GM18870 (cell line): ENCODE data around the gene CABLES2.
"Not testable (repeated sequence)": the region's sequence is repeated elsewhere in the genome, so short reads cannot be mapped to it uniquely, and the experiment has no call there.

Source experiments
- ATAC-seq: cut with Tn5 transposase; IDR thresholded peaks from one replicate; pipeline ENCODE4 v1.9.1; 2021; ENCODE audit warnings: moderate library complexity; ENCODE audit not compliant: unreplicated experiment

Gene CABLES2

DNA sequence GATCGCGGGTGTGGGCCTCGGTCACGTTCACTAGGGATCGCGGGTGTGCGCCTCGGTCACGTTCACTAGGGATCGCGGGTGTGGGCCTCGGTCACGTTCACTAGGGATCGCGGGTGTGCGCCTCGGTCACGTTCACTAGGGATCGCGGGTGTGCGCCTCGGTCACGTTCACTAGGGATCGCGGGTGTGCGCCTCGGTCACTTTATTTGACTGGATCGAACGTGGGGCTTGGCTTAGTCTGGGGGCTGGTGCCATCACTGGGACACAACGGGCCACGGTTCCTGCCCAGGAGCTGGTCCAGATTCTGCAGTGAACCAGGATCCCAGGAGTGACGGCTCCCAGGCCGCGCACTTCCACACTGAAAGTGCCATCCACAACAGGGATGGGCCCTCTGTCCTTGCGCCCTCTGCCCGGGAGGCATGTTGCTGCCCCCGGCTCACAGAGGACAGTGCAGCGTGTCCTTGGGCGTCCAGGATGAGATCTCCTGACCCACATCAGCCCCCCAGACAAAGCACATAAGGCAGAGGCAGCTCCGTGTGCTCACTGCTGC, 33.4 kb downstream of the CABLES2 start:
- ATAC-seq, result not testable (repeated sequence)

DNA sequence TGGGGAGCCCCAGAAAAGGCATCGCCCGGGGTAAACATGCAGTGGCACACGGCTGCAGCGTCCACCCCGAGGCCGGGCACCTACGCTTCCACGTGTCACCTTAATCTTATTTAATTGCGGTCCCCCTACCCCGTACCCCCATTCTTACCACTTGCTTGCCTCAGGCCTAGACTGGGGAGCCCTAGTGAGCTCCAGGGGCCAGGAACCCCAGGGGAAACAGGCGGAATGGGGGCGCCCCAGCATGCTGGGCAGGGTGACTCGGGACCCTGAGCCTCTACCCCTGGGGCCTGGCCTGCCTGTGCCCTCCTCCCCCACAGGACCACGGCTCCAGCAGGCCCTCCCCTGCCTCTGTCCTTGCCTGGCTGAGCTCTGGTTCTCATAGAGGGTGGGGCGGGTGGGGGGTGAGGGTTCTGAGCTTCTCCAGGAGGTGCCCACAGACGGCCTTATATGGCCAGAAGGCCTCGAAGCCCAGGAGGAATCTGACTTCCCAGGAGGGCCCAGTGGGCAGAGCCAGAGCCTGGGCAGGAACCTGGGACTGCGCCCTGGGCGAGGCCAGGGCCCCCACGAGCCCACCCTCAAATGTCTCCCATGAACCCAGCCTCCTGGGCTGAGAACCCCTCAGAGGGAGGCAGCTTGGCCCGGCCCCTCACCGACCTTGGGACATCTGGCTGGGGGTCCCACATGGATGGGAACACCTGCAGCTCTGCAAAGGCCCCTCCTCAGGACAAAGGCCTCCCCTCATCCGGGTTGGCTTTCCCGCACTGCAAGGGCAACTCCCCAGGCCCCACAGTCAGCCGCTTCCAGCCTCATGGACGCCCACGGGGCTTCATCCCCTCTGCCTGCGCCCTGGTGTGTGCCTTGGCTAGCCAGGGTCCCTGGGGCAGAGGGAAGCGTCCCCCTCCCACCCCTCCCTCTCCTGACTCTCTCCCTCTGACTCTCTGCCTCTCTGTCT, 34.8 kb downstream of the CABLES2 start:
- no peak for ATAC-seq

DNA sequence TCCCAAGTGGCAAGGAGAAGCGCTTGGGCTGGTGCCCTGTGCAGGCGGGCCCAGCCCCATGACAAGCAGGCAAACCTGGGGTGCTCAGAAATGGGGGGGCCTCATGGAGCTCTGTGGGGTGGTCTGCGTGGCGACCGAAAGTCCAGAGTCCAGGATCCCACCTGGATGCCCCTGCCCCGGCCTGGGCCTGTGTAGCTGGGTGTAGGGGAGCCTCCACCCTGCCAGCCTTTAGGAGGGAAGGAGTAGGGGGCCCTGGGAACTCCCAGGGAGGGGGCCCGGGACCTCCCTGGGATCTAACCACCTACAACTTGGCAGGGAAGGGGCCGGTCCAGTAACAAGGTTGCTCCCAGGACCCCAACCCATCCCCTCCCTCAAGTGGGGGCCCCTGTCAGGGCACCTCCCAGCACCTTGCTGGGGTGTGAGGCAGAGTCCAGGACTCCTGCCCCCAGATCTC, 35.5 kb downstream of the CABLES2 start:
- ATAC-seq, result no peak

DNA sequence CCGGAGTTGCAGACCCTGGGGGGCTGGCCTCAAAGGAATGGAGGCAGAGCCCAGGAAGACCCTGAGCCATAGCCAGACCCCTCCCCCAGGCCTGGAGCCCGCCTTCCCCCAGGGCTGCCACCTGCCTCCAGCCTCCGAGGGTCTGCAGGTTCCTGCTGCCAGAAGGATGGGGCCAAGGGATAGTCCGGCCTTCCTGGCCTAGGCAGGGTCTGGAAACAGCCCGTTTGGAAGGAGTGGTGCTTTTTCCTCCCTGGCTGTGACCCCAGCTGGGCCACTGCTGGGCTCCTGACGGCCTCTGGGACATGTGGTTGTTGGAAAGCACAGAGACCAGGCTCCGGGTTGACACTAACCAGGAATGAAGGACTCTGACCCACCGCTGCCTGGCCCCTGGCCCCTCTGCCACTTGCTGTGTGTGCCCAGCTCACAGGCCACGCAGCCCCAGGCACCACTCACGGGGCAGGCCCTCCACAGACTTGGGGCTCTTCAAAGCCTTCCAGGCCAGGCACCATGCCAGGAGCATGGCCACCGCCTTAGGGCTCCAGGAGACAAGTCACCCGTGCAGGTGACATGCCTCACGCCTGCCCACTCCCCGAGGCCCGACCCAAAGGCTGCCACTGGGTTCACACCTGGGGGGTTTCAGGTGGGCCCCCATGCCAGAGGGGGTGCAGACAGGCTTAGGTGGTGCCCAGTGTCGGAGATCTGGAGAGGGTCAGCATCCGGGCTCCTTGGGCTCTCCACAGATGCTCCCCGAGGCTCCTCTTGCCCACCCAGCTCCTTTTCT, 36.1 kb downstream of the CABLES2 start:
- ATAC-seq, result no peak

DNA sequence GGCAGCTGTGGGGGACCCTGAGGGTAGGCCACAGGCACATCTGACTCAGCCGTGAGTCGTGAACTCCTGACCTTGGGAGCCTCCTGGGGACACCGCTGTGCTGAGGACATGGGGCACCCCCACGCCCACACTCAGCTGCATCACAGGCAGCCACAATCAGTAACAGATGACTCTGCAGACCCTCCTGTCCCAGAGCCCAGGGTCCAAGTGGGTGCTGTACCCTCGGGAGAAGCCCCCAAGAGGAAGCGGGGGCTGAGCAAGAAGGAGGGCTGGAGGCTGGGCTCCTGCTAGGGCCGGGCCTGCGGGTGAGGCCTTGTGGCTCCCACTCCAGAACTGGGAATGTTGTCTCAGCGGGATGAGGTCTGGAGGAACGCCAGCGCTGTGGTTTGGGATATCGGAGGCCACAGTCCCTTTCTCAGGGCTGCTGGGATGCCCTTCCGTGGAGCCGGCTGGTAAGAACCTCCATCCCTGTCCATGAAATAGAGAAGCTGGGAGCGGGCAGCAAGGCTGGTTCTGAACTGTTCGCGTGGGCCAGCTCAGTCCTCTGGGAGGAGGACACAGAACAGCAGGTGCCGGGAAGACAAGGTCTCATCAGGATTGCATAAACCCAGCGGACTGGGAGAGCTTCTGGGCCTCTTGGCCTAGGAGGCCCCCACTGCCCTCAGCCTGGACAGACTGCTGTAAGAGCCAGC, 36.8 kb downstream of the CABLES2 start:
- no peak for ATAC-seq

DNA sequence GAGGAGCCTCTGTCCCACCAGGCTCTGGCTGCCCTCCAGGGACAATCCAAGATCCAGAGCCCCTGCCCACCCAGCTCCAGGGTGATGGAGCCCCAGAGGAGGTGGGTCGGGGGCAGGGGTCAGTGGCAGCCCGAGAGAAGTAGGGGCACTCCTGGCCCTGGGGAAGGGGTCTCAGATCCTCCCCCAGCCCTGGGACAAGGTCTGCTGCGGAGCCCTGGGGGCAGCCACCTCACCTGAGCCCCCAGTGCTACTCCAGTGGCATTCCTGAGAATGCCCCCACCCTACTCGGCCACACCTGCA, 37.3 kb downstream of the CABLES2 start:
- no peak for ATAC-seq

DNA sequence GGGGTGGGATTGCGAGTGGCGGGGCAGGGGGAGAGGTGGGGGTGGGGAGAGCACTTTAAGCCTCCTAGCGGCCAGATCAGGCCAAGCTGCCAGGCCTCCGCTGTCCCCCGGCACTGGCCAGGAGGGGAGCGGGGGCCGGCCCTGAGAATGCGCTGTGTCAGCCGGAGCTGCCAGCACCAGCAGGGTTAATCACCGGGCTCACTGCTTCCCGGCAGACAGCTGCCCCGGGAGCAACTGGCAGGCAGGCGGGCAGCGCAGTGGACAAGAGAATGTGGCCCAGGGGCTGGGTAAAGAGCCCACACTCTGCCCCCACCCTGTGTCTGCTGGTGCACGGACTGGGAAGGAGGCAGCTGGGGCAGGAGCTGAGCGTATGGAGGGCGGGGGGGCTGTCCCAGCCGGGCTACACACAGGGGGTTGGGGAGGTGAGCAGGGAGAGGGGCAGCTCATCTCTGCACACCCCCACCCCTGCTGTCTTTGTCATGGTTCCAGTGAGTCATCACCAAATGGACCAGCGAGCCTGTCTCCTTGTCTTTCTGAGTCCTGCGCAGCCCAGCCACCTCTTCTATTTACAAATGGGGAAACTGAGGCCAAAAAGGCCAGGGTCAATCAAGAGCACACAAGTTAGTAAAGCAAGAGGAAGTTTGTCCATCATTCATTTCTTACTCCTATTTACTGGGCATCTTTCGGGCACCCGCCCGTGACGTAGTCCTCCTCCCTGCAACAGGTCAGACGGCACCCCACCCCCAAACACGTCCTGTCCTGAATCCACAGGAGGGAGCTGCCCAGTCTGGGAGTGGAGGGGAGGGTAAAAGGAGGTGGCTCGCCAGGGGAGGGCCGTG, 37.9 kb downstream of the CABLES2 start:
- no peak for ATAC-seq

DNA sequence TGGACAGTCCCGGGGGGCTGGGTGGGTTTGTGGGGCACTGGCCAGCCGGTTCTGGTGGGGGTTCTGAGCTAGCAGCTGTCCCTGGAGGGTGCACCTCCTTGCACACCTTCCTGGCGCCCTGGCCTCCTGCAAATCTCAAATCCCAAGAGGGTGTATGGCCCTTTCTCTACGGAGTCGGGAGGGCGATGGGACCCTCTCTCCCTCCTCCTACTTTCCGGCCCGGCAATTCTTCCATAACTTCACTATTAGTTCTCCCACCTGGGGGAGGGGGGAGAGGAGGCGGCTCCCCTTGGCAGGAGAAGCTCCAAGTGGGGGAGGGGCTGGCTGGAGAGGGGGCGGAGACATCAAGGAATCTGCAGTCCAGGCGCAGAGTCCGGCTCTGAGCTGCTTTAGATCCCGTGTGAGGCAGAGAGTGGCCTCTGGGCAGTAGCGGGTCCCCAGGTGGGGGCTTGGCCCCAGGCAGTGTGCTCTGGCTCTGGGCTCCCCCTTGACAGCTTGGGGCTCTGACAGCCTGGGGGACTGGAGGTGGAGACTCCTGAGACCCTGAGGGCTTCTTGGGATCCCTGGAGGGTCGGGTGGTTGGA, 38.6 kb downstream of the CABLES2 start:
- ATAC-seq, result no peak

DNA sequence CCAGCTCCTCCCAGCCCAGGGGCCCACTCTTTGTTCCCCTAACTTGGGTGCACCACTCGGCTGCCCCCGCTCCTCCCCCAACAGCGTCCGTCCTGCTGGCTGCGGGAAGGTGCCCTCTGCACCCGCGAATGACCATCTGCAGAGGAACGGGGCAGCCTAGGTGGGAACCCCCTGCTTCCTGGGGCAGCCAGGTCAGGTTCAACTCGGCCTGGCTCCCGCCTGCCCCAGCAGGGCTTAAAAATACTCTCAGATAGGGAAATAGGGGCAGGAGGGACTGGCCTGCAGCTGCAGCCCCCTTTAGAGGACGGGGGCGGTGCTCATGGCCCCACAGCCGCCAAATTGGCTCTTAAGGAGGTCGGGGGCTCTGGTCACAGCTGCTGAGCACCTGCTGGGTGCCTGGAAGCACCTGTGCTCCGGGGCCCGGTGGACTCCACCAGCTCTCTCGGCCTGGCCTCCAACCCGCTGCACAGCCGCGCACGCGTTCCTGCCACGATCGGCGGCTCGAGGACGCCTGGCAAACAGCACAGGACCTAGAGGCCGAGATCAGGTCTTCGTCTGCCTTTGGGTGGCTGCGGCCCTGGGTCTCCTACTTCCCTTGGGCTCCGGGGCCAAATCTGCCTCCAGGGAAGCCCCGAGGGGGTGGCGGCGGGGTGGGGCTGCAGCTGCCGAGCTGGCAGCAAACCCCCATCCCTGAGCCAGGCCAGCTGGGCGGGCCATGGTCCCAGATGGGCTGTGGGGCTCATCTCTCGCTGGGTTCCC, 39.3 kb downstream of the CABLES2 start:
- ATAC-seq, result no peak

DNA sequence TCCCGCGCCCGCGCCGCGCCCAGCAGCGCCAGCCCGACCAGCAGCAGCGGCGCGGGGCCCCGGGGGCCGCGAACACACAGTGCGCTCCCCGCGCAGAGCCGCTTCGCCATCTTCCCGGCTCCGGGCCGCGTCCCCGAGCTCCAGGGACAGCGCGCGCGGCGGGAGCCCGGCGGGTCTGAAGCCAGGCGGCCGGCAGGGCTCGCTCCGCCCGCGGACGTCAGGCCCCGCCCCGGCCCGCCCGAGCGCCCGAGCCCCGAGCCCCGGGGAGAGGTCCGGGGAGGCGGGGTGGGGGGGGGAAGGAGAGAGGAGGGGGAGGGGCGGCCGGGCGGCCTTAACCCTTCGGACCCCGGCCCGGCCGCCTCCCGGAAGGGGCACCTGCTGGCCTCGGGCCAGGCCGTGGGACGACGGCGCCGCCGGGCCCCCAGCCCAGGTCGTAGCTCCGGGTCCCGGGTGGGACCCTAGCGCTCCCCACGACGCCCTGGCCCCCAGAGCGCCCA, 39.9 kb downstream of the CABLES2 start, which contains the start of gene LAMA5:
LAMA5 (minus strand) TSS at position 177 of the 497 bp plus-strand sequence; CDS start at position 110, 67 bp downstream.
- no peak for ATAC-seq

DNA sequence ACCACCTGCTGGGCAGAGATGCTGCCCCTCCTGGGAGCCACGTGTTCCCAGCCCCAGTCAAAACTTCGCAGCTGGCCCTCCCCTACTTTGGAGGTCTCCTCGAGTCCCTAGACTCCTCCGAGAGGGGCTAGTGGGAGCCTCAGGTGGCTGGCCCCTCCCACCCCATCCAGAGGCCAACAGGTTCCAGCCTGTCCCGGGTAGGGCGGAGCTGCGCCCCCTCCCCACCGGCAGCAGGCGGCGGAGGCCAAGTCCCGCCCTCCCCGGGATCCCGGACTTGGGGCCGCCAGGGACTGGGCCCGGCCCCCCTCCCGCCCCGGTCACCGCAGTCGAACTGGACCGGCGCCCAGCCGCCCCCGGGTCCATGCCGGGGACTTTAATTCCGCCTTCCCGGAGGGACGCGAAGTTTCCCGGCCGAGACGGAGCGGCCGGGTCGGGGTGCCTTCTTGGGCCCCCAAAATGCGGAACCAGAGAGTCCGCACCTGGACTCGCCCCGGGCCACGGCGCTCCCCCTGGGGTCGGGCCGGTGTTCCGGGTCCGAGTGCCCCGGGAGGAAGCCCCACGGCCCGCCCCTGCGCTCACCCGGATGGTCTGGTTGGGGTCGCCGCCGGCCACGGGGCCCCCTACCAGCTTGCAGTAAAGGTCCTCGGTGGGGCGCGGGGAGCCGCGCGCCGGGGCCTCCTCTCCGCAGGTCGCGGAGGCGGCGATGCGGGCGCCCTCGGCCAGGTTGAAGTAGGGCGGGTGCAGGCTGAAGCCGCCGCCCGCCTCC, 40.5 kb downstream of the CABLES2 start:
- no peak for ATAC-seq

DNA sequence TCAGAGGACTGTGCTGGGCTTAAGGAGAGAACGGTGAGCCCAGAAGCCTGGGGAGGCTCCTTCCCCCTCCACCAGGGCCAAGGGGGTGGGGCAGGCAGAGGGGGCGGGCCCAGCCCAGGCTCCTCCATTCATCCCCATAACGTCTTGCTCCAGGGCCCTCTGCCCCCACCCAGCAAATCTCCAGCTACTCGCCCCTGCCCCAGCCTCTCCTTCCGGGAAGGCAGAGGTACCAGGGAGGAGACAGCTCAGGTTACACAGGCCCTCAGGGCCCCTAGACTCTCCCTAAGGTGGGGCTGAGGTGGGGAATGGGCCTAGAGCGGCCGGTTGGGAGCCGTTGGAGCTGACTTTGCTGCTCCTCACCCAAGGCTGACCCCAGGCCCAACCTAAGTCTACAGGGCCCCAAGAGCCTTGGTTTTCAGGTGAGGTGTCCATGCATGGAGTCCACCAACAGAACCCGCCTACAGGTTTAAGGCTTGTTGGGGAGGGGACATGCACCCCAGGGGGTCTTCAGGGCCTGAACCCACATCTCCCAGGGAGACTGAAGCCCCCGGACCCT, 41.2 kb downstream of the CABLES2 start:
- no peak for ATAC-seq

DNA sequence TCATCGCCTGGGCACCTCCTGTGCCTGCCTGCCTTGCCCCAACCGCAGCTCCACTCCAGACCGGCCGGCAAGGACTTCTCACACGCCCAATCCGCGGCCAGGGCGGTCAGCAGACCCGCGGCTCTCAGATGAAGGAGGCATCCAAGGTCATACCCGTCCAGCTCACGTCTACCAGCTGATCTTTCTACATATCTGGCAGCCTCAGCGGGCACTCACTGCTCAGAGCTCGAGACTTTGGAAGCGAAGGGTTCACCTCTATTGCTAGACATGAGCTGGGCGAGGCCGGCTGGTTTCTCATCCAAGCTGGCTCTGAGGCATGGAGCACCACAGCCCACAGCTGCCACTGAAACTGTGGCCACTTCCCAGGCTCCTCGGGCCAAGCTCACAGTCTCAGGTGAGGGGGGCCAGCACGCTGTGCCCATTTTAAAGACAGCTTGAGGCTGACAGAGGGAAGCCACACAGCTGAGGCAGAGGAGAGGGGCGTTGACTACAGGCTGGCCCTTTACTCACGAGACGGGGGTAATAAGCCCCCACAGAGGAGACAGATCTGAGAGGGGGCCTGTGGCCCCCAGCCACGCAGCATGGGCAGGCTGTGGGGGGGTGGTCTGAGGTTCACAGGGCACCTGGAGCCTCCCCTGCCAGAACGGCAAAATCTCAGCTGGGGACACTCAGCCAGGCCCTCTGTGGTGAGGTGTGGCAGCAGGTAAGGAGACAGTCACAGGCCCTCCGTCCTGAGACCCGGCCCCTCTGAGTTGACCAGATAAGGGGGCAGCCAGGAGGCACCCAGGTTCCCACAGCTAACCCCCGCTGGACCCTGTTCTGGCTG, 42.0 kb downstream of the CABLES2 start:
- no peak for ATAC-seq

DNA sequence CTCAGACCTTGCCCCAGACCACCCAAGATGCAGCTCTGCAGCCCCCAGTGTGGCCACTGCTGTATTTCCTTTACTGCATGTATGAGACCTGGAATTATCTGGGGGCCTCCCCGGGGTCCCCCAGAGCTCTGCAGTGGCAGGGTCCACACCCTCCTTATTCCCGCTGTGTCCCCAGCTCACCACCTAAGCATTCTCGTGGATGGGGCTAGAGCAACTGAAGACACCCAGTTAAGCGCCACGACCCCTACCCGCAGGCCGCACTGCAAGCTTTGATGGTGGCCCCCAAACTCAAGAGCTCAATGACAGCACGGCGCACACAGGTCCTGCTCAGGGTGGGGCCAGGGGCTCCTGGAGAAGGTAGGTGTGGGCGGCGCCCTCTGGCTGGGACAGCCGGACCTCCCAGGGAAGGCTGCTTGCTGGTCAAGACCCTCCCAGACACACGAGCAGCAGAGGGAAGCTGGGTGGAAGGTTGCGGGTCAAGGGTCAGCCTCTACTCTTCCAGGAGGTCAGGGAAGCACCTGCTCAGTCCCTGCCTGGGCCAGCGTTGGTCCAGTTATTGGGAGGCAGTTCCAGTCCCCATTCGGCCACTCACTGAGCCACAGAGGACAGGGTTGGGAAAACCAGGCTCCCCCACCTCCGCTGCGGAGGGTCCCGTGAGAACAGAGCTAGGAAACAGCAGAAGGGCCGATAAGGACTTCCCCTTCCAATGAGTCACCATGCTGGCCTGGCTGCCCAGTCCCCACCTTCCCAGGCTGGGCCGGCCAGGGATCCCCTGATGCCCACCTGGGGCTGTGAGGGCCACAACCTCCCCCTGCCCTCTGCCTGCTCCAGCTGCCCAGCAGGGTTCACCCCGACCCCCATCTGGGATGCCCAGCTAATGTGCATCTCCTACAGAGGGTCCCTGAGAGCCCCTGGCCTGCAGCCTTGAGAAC, 42.9 kb downstream of the CABLES2 start:
- ATAC-seq, result no peak

DNA sequence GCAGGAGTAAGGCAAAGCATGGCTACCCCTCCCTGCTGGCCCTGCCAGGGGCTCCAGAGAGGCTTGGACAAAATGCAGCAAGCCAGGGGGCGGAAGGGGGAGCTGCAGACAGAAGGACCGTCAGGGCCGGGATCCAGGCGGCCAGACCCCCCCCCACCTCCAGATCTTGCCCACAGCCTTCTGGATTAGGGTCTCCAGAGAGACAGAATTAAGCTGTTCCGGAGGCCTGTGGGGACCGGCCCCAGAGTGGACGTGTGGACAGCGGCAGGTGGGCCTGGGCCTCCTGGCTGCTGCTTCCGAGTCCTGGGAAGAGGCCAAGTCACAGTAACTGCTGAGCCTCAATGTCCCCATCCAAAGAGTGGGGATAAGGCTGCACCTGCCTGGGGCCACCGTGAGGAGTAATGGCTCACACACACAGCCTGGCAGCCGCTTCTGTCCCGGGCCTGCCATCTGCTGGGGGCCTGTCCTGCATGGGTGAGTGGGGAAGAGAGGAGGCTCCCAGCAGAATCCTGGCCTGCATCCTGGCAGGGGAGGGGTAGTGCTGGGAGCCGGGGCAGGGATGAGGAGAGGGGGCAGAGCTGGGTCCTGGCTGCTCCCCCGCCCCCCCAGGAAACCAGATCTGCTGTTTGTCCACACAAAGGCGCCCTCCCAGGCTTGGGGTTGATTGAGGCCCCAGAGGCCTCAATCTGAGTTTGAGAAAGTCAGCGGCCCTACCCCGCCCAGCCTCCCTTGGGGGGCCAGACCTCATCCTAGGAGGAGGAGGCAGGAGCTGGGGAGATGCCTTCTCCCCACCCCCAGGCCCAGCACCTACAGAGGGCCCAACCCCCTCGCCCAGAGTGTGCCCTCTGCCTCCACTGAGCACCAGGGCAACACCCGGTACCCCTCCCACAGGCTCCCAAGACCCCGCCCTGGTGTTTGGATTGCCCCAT, 43.8 kb downstream of the CABLES2 start:
- ATAC-seq, result no peak
